GM19324 (cell line): Measurements from ENCODE around the gene DIS3L2.
"Not testable (repeated sequence)": the region's sequence is repeated elsewhere in the genome, so short reads cannot be mapped to it uniquely, and the experiment has no call there.

Experiments
- ATAC-seq: cut with Tn5 transposase; IDR thresholded peaks from one replicate; pipeline ENCODE4 v1.9.1; 2021; ENCODE audit warnings: mild to moderate bottlenecking, moderate library complexity; ENCODE audit not compliant: unreplicated experiment, low FRiP score

Gene DIS3L2

DNA sequence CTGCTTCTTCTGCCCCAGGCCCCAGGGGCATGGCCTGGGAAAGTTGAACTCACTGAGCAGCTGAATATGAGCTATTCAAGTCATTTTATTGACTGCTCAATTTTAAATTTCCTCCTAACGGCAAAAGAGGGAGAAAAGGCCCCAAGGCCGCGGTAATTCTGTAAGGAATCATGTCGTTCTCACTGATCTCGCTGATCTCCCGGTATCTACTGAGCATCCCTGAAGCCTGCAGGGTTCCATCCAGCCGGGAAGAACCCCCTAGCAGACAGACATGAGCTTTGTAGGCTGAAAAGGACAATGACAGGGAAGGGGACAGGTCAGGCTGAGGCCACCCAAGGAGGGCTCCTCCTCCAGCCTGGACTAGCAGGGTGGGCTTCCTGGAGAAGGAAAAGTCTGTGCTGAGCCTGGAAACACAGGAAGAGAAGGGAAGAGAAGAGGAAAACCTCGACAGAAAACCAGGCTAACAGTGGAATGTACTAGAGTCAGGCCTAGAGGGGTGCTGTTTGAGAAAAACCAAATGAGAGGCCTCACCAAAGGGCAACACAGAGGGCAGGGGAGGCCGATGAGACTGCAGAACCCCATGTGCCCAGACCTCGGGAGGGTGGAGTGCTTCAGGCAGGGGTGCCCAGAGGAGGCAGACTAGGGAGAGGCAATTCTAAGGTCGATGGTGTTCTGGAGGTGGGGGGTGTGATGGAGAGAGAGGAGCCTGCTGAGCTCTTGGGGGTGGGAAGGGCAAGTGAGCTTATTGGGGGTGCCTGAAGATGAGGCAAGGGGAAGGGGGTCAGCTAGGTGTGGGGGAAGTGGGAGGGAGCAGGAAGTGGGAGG lies 32.4 kb upstream of the DIS3L2 start:
- no peak for ATAC-seq

DNA sequence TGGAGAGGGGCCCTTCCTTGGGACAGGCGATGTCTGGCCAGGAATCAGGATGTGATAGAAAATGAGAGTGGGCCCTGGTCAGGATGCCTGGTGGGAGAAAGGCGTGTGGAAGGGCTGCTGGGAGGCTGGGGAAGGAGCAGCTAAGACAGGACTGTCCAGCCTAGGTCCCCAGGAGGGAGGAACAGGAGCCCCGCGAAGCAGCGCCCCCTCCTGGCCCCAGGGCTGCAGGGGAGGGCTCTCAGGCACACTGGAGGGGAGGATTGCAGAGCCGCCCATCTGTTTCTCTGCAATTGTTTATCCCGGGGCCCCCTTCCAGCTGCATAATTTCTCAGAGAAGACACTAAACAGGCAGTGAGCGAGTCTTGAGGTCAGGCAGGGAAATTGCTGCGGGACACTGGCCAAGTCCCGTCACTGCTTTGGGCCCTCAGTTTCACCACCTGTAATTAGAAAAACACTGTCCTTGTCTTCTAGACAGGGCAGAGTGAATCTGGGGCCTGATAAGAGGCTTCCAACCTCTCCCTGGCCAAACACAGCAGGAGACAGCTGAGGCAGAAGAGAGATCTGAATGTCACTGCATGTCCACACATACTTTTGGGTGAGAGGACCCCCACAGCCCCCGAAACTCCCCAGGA lies 31.4 kb upstream of the DIS3L2 start:
- no peak for ATAC-seq

DNA sequence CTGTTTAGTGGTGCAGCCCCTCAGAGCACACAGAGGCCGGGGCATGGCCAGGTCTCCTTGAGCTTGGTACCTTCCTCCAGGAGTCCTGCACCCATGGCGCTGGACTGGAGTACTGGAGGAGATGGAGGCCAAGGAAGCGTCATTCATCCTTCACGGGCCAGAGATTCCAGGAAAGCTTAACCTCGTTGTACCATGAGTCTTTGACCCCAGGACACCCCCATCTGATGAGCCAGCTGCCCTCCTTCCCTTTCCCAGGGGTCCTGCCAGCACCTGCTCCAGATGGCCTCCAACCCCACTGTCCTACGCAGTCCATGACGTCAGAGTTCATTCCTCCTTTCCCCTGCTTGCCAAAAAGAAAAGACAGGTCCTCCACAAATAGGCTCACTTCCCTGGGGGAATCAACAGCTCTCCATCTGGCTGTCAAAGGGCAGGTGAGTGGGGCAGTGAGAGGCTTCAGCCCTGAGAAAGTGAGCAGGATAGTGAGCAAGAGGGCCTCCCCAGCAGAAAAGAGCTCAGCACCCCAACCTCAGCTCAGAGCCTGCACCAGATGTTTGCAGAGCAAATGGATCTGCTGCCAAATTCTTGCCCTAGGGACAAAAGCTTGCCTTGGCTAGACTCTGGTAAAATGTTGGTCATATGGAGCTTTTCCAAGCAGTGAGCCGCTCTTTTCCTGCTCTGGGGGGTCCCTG lies 30.8 kb upstream of the DIS3L2 start:
- no peak for ATAC-seq

DNA sequence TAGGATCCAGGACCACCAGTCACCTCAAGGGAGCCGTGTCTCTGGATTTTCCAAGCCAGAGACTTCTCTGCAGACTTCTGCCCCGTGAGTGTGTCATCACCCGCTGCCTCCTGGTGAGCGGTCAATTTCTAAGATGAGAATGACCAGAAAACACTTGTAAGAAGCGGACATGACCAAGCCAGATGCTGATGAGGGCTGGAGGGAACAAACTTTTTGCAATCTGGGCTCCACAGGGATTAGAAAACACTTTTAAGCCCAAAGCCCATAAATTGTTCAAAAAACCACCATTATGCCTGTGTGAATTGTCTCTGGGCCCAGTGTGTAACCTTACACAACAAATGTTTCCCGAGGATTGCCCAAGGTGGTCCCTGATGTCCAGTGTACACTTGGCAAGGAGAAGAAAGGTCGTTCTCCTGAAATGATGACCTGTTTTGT lies 30.0 kb upstream of the DIS3L2 start:
- ATAC-seq = no peak

DNA sequence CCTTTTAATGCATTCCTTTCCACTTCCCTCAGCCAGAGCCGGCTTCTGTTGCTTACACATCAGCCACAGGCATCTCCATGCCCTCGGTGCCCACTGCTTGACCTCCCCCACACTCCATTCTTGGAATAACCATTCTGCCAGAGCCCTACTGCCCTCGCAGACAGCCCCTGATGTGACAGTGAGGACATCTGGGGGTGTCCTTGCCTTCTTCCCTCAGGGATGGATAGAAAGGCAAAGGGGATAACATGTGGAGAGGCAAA lies 28.9 kb upstream of the DIS3L2 start:
- no peak for ATAC-seq

DNA sequence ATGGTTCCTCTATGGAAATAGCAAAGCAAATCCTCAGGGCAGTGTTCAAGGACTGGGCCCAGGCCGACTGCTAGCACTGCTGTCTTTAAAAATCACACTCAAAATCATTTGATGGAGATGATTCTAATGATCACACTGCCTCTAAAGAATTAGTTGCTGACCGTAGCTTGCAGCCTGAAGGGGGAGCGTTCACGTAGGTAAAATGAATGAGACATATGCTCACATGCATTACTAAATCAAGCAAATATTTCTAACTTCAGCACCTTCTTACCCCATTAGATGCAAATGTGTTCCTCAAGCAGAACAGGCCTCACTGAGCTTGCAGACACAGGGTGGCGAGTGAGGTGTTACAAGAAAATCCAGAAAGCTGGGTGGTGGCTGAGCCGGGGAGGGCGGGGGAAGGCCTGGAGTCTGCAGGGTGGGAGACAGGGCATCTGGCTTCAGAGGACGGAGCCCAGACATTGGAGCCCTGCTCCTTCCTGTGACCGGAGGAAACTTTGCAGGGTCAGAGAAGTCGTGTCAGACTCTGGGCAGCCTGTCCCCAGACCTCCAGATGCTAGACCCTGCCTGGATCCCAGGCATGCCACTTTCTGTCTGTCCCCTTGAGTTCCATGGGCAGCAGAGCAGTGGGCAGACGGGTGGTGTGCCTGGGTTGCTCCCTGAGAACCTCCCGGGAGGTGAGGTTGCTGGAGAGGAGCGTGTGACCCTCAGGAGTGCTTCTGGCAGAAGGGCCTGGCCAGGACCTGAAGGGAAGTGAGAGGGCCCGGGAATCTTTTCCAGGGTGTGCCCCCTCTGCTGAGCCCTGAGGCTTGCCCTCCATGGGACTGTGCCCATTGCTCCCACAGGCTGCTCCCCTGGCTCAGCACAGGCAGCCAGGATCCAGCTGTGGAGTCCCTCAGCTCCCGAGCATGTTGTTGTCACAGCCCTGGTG lies 28.3 kb upstream of the DIS3L2 start:
- no peak for ATAC-seq

DNA sequence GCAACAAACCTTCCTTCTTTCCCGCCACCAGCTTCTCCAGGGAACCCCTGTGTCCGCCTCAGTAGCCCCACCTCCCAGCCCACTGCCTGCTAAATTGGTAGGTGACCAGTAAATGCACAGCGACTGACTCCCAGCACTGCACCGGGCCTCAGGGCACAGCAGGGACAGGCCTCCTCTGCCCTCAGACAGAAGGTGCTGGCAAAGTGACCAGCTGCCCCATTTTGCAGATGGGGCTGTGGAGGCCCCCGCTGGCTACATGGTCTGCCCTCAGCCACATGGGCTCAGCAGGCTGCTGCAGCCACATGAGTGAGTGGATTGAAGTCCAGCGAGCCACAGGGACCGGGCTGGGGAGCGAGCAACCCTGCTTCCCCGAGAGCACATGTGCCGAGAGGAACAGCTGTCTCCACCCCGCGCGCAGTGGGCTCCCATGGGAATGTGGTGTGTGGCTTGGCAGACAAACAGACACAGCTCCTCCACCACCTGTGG lies 27.6 kb upstream of the DIS3L2 start:
- ATAC-seq = no peak

DNA sequence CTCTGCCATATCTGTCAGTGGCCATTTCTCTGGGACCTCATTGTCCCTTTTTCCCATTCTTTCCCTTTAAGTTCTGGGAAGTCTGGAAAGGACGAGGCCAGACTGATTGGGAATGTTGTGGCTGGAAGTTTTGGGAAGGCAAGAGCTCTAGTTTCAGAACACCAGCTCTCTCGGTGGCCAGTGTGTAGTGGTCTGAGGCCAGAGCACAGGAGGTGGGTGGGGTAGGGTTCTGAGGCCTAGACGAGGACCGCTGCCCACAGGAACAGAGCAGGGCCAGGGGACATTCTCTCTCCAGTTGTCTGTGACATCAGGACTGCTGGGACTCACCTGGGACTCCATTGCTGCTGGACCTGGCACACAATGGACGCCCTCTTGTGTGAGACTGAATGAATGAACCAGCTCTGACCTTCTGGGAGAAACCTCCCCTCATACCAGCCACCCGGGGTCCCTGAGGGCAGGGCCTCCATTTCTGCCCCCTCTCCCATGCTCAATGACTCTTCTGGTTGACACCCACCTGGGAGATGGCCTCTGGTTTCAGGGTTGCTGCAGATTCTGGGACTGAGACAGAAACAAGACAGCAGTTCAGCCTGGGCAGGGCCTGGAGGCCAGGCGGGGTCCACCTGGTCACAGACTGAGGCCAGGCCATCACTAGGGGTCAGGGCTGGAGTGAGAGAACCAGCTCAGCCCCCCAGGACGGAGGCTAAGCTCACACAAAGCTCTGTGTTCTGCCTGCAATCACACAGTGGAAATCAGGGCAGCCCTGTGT lies 26.9 kb upstream of the DIS3L2 start:
- ATAC-seq = no peak

DNA sequence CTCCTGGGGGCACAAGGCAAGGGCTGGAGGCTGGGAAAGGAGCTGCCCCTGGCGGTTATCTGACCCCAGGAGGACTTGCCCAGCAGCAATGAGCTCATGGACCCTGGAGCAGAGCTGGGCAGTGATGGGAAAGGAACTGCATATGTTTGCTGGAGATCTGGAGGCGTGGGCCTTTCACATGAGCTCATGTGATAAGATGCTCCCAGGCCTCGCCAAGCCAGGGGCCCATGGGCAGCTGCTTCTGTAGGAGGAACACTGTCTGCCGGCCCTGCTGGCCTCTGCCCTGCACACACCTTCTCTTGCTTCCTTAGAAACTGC lies 26.3 kb upstream of the DIS3L2 start:
- ATAC-seq = no peak

DNA sequence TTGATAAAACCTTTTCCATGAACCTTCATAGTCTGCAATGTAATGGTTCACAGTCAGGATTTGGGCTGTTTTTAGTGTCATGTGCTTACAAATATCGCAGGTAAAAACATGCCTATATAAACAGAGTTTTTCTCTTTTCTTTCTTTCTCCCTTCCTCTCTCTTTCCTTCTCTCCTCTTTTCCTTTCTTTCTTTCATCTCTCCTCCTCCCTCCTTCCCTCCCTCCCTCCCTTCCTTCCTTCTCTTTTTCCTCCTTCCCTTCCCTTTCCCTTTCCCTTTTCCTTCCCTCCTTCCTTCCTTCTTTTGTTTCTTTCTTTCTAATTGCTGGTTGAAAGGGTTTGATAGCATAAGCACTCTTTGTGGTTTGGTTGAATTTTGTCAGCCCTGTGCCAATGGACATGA lies 25.7 kb upstream of the DIS3L2 start:
- ATAC-seq = no peak

DNA sequence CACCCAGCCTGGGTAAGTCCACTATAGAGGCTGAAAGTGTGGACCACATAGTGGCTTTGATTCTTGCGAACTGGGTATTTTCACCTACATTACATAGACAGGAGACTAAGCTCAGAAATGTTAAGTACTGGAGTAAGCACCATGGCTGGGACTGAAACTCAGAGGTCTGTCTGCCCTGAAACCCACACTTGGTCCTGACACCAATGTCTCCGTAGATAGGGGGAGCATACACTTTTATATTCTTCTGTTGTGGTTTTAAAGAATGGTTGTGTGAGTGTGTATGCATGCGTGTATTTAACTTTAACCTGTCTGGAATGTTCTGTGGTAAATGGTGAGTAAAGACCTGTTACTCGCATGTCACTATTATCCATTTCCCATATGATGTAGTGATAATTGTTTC lies 25.0 kb upstream of the DIS3L2 start:
- no peak for ATAC-seq

DNA sequence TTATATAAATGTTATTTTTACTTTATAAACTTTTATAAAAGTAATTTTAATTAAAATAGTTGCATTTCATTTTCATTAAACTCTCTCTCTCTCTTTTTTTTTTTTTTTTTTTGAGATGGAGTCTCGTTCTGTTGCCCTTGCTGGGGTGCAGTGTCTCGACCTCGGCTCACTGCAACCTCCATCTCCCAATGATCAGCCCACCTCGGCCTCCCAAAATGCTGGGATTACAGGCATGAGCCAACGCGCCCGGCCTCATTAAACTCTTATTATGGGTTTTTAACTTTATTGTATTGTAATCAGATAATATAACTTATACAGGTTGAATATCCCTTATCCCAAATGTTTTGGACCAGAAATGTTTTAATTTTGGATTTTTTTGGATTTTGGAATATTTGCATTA lies 24.5 kb upstream of the DIS3L2 start:
- no peak for ATAC-seq

DNA sequence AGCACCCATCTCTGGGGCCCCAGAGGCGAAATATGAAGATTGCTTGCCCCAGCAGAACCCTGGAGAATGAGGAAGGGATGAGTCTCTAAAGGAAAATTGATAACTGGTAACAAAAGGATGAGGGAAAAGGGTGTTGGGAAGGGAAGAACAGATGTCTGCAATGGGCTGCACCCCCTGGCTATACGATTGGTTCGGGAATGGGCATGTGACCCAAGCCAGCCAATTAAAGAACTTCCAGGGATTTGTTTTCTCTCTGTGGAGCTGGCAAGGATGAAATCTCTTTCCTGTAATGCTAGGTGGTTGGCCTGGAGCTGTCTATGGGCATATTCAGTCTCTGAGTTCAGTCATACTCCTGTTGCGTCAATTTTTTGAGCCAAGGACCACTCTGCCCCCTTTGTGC lies 22.5 kb upstream of the DIS3L2 start:
- no peak for ATAC-seq

DNA sequence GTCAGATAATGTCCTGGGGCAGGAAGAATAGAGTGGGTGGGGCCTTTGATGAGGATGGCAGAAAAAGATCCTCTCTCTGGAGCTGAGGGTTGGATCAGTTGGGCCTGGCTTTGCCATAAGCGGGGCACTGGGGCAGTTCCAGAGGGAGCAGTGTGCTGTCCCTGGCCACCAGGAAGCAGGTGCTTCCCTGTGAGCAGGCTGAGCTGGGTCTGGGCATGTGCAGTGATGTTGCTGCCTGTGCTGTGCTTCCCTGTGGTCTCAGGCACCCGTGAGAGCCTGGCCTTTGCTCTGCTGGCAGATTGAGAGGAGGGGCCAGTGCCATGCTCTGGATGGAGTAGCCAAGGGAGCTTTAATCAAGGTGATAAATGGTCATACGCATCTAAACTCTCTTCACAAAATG lies 20.7 kb upstream of the DIS3L2 start:
- ATAC-seq = no peak

DNA sequence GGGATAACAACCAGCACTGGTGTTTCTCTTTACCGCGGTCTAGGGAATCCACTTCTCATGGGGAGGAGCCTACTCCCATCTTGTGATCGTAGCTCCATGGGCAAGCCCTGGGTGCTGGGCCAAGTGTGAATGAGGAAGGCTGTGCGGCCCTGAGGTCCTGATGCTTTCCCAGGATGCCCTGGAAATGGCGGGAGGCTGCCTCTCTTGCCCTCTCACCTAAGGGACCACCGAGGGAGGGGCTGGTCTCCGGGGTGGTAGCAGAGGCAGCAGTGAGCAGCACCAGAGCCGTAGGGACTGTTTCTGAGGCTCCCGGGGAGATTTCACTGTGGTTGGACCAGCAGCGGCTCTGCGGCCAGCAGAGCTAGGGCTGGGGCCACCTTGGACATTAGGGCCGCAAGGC lies 19.8 kb upstream of the DIS3L2 start:
- no peak for ATAC-seq

DNA sequence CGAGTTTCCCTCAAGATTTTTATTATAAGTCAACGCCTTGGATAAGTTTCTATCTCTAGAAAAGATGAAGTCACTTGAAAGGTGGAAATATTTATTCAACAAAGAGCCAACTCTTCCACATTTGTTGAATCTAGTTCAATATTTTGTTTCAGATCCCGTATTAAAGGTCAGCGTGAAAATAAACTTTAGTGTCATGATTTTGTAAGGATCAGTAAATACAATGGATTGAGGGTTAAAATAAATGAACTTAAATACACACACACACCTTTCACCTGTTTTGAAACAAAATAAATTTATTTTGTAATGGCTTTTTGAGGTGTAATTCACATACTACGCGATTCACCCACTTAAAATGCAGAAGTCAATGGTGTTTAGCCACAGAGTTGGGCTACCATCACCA lies 19.3 kb upstream of the DIS3L2 start:
- ATAC-seq = no peak

DNA sequence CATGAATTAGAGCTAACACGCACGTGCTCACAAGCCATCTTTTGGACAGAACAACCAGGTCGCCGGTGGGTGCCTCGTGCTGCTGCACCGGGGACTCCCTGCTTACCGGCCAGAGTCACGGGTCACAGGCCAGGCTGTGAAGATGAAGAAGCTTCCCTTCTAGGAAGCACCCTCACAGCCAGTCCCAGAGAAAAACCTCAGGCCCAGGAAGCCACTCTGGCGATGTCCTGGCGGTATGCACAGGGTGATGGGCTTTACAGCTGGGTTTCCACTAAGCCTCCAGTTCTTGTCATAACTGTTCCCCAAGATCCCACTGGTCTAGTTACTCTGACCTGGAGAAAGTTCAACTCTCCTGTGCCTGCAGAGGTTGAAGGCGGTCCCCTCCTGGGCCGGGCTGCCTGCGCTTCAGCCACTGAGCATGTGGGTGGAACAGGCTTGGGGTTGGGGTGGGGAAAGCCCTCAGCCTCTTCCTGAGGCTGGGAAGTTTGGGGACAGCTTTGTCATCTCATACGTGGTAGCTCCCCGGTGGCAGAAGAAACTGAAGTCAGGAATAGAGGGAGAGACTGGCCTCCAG lies 15.2 kb upstream of the DIS3L2 start:
- no peak for ATAC-seq

DNA sequence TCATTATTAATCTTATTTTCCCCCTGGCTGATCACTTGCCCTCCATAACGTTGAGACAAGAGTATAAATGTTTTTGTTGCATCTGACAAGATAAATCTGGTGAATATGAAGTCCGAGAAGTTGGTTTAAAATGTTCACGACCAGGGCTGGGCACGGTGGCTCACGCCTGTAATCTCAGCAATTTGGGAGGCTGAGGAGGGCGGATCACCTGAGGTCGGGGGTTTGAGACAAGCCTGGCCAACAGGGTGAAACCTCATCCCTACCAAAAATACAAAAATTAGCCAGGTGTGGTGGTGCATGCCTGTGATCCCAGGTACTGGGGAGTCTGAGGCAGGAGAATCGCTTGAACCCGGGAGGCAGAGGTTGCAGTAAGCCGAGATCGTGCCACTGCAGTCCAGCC lies 14.4 kb upstream of the DIS3L2 start:
- not testable (repeated sequence) for ATAC-seq

DNA sequence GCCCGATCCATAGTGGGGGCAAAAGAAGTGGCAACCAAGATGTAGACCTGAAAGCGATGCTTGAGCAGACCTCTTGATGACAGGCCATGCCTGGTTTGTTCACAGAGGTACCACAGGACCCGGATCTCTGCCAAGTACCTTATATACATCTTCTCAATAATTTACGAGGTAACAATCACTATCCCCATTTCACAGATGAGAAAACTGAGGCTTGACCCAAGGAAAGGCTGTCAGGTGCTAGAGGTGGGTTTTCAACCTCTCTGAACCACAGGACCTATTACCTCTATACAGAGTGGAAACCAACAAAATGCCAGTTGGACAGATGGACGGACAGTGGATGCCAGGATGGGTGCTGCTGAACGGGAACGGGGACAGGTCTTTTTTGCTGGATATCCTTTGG lies 13.8 kb upstream of the DIS3L2 start:
- ATAC-seq = no peak
